ENCODE data around the gene EXT2. TPM values are rescaled to one million over a fixed set of nuclear protein-coding genes. Genes with fewer than 3 reads are reported as not detected.

Gene EXT2
- total RNA-seq, 4 donors from 2014 or later: 19.0 to 53.2 (median 44.5) TPM

DNA sequence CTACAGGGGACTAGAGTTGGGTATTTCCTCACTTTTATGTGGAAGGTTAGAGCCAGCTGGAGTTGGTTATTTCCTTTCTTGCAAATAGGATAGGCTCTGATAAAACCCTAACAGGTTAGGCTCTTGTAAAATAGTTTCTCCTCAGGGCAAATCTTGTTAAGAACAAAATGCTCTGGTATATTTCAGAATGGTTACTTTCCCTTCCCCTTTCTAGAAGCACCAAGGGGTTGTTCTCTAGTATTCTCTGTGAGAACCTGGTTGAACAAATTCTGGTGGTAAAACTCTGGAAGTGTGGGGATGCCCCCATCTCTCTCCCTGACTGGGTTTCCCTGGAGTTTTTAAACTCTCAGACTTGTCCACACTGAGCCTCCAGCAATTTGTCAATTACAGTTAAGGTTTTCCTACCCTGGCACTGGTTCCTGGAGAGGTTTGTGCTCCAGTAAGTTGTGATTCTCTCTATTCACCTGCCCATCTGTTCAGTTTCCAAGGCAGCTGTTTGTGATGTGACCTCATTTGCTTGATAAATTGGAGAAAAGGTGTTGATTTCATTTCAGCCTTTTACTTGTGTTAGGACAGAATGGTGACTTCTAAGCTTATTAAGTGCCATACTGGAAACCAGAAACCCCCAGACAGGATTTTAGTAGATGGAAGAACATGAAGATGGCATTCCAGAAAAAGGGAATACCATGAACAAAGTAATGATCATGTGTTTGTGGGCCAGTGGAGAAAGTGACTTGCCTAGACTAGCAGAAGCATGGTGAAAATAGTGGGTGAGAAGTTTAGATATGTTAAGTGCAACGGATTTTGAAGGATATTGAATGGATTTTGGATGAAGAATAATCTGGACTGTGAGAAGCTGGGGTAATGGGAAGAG, 64.6 kb downstream of the EXT2 start:
- no peak overlapping the region for H3K4me3 ChIP-seq
- intact Hi-C loops (cut with DNase I): no loop called here
- H3K27ac ChIP-seq: no peak overlapping the region
- WGBS, 2 donors: 42 to 53% methylated on average over 1 of the region's 1 CpG
- DNase-seq: no peak
- no peak for TF ChIP-seq POLR2A (IDR thresholded peaks at IDR 0.05)
- TF ChIP-seq, protein P1, sequence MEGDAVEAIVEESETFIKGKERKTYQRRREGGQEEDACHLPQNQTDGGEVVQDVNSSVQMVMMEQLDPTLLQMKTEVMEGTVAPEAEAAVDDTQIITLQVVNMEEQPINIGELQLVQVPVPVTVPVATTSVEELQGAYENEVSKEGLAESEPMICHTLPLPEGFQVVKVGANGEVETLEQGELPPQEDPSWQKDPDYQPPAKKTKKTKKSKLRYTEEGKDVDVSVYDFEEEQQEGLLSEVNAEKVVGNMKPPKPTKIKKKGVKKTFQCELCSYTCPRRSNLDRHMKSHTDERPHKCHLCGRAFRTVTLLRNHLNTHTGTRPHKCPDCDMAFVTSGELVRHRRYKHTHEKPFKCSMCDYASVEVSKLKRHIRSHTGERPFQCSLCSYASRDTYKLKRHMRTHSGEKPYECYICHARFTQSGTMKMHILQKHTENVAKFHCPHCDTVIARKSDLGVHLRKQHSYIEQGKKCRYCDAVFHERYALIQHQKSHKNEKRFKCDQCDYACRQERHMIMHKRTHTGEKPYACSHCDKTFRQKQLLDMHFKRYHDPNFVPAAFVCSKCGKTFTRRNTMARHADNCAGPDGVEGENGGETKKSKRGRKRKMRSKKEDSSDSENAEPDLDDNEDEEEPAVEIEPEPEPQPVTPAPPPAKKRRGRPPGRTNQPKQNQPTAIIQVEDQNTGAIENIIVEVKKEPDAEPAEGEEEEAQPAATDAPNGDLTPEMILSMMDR (IDR thresholded peaks at IDR 0.05): no peak
- no peaks in the 10 kb centered on the region for H3K27me3 ChIP-seq
- H3K4me1 ChIP-seq: no peaks in the 10 kb centered on the region
- H3K36me3 ChIP-seq: peaks cover 0 to 17% (median 3%) of the 10 kb centered on the region in 3 donors
- H3K9me3 ChIP-seq: no peaks in the 10 kb centered on the region

DNA sequence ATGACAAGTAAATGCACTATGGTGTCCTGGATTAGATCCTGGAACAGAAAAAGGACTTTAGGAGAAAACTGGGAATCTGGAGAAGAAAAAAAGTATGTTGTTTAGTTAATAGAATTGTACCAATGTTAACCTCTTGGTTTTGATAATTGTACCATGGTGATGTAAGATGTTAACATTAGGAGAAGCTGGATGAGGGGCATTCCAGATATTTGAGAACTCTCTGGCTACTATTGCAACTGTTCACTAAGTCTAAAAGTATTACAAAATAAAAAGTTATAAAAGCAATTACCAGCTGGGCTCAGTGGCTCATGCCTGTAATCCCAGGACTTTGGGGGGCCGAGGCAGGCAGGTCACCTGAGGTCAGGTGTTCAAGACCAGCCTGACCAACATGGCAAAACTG, 66.5 kb downstream of the EXT2 start:
- 75 to 91% methylated on average over 1 of the region's 1 CpG for WGBS, 2 donors
- TF ChIP-seq, protein P1 (IDR thresholded peaks at IDR 0.05): no peak
- no peak for TF ChIP-seq POLR2A (IDR thresholded peaks at IDR 0.05)
- peaks cover 0 to 12% (median 3%) of the 10 kb centered on the region in 3 donors for H3K36me3 ChIP-seq
- intact Hi-C loops (cut with DNase I): no loop called here
- no peaks in the 10 kb centered on the region for H3K27me3 ChIP-seq
- no peaks in the 10 kb centered on the region for H3K9me3 ChIP-seq
- H3K4me3 ChIP-seq: no peak overlapping the region
- no peak overlapping the region for H3K27ac ChIP-seq
- H3K4me1 ChIP-seq: no peaks in the 10 kb centered on the region
- no peak for DNase-seq

DNA sequence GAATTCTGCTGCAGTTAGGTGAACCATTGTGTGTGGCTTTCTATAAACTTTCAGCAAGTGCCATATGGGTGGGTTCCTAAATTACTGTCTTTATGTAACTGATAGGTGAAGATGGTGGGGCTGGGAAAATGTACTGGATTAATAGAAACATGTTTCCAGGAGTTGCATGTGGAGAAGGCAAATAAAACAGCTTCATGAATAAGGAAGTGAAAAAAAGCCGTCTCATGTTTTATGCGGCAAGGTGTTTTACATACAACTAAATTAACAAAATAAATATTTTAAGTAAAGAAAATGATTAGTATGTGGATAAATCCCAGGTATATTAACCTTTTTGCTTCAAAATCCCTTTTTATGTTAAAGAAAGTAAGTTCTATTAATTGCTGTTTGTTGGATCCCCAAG, 67.2 kb downstream of the EXT2 start:
- intact Hi-C loops (cut with DNase I): no loop called here
- peaks cover 0 to 5% (median 3%) of the 10 kb centered on the region in 3 donors for H3K36me3 ChIP-seq
- H3K4me1 ChIP-seq: no peaks in the 10 kb centered on the region
- H3K27ac ChIP-seq: no peak overlapping the region
- H3K9me3 ChIP-seq: no peaks in the 10 kb centered on the region
- 84 to 91% methylated on average over 2 of the region's 2 CpGs for WGBS, 2 donors
- TF ChIP-seq, protein P1 (IDR thresholded peaks at IDR 0.05): no peak
- TF ChIP-seq POLR2A (IDR thresholded peaks at IDR 0.05): no peak
- H3K27me3 ChIP-seq: no peaks in the 10 kb centered on the region
- DNase-seq: no peak
- H3K4me3 ChIP-seq: no peak overlapping the region

DNA sequence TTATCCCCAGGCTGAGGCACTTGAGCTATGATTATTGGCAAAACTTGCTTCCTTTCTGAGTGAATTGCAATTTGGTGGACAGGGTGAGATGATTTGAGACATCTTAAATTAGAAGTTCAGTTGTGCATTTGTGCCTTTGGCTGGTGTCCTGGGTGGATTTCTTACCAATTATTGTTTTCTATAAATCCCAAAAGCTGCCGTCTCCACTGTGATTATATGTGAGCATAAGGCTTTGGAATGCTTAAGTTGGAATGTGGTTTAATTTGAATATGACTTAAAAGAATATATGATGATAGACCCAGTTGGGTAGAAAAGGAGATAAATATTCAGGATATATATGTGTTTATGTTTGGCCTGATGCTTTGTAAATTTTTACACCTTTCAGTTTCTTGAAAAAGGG, 70.0 kb downstream of the EXT2 start:
- no peaks in the 10 kb centered on the region for H3K27me3 ChIP-seq
- no peak overlapping the region for H3K27ac ChIP-seq
- no peaks in the 10 kb centered on the region for H3K4me1 ChIP-seq
- no peak overlapping the region for H3K4me3 ChIP-seq
- intact Hi-C loops (cut with DNase I): no loop called here
- no peaks in the 10 kb centered on the region for H3K36me3 ChIP-seq
- no peak for DNase-seq
- 81 to 86% methylated on average over 1 of the region's 1 CpG for WGBS, 2 donors
- TF ChIP-seq POLR2A (IDR thresholded peaks at IDR 0.05): no peak
- TF ChIP-seq, protein P1 (IDR thresholded peaks at IDR 0.05): no peak
- no peaks in the 10 kb centered on the region for H3K9me3 ChIP-seq

DNA sequence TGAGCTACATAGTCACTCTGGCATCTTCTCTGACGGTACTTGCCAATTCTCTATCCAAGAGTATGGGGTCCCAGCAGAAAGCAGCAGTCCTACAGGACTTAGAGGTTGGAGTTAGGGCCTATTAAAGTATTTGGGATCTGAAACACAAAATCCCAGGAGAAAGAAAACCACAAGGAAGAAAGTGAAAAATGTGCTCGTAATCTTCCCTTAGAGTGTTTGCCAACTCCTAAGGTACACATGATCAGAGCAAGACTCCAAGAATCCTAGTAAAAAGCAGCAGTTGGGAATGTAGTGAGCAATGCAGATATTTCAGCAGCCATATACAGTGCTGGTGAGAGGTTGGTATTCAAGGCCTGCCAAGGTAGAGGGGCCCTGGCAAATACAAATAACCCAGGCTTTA, 71.6 kb downstream of the EXT2 start:
- no peak overlapping the region for H3K4me3 ChIP-seq
- intact Hi-C loops (cut with DNase I): no loop called here
- H3K36me3 ChIP-seq: peaks cover 0 to 7% (median 0%) of the 10 kb centered on the region in 3 donors
- no peaks in the 10 kb centered on the region for H3K9me3 ChIP-seq
- TF ChIP-seq, protein P1 (IDR thresholded peaks at IDR 0.05): no peak
- TF ChIP-seq POLR2A (IDR thresholded peaks at IDR 0.05): no peak
- H3K4me1 ChIP-seq: no peaks in the 10 kb centered on the region
- WGBS, 2 donors: 69 to 91% methylated on average over 2 of the region's 2 CpGs
- H3K27ac ChIP-seq: no peak overlapping the region
- no peaks in the 10 kb centered on the region for H3K27me3 ChIP-seq
- no peak for DNase-seq
